DMS 273 (cell line): ENCODE measurements around the gene INHBB.
A peak's percentile ranks its signal among the peaks of the same experiment; 100 is the strongest.
"Not testable (repeated sequence)": the region's sequence is repeated elsewhere in the genome, so short reads cannot be mapped to it uniquely, and the experiment has no call there.

Source experiments
- DNase-seq: peaks from one replicate; lab custom pipeline; 2025; ENCODE audit not compliant: unreplicated experiment; lab: John Stamatoyannopoulos, UW

Gene INHBB

GRCh38 chr2:120346026-120346666, at the start of gene INHBB:
TSS of gene INHBB (plus strand) at chr2:120346136. CDS start at chr2:120346189, 53 bp downstream.
- DNase-seq: peak; percentile 63

GRCh38 chr2:120298173-120298835, 47.6 kb upstream of the INHBB start:
- no peak for DNase-seq

GRCh38 chr2:120299004-120299403, 46.9 kb upstream of the INHBB start:
- no peak for DNase-seq

GRCh38 chr2:120299561-120299960, 46.4 kb upstream of the INHBB start:
- DNase-seq: no peak

- no peak for DNase-seq
These were observed 45.6 kb upstream of the INHBB start for GRCh38 chr2:120300385-120300784.

GRCh38 chr2:120301284-120301683, 44.7 kb upstream of the INHBB start:
- no peak for DNase-seq

- no peak for DNase-seq
These were observed 43.6 kb upstream of the INHBB start for GRCh38 chr2:120302301-120302700.

GRCh38 chr2:120303177-120303576, 42.8 kb upstream of the INHBB start:
- DNase-seq: peak; percentile 28

- peak; percentile 54 for DNase-seq
These were observed 40.6 kb upstream of the INHBB start for GRCh38 chr2:120305296-120305695.

- no peak for DNase-seq
These were observed 39.9 kb upstream of the INHBB start for GRCh38 chr2:120305937-120306490.

- DNase-seq: no peak
These were observed 38.5 kb upstream of the INHBB start for GRCh38 chr2:120307482-120307881.

- no peak for DNase-seq
These were observed 37.7 kb upstream of the INHBB start for GRCh38 chr2:120308038-120308910.

- no peak for DNase-seq
These were observed 35.8 kb upstream of the INHBB start for GRCh38 chr2:120310136-120310535.

- DNase-seq: not testable (repeated sequence)
These were observed 35.1 kb upstream of the INHBB start for GRCh38 chr2:120310841-120311240.

- DNase-seq: no peak
These were observed 33.9 kb upstream of the INHBB start for GRCh38 chr2:120312076-120312475.

- DNase-seq: peak; percentile 91
These were observed 32.9 kb upstream of the INHBB start for GRCh38 chr2:120312860-120313694.

- DNase-seq: peak; percentile 56
These were observed 32.0 kb upstream of the INHBB start for GRCh38 chr2:120313695-120314615.

- peak; percentile 35 for DNase-seq
These were observed 31.1 kb upstream of the INHBB start for GRCh38 chr2:120314690-120315366.
